GM10847 (cell line): Measurements from ENCODE around the gene TNS1.

Experiments
- POLR2A ChIP-seq: IDR thresholded peaks from 2 replicates; pipeline ENCODE4 v1.6.1; 2011; ENCODE audit not compliant: insufficient read length; ENCODE audit errors: extremely low read depth

TNS1 gene

GRCh38 chr2:217803653-217803960 lies 199.2 kb downstream of the TNS1 start:
- TF ChIP-seq POLR2A: no peak

GRCh38 chr2:217802876-217803652 lies 199.7 kb downstream of the TNS1 start:
- no peak for TF ChIP-seq POLR2A

GRCh38 chr2:217802266-217802665 lies 200.5 kb downstream of the TNS1 start:
- no peak for TF ChIP-seq POLR2A

- TF ChIP-seq POLR2A: no peak
Observed at GRCh38 chr2:217801711-217802110, 201.1 kb downstream of the TNS1 start.

GRCh38 chr2:217801115-217801531 lies 201.7 kb downstream of the TNS1 start:
- no peak for TF ChIP-seq POLR2A

- no peak for TF ChIP-seq POLR2A
Observed at GRCh38 chr2:217800433-217801114, 202.2 kb downstream of the TNS1 start.

GRCh38 chr2:217799563-217800432 lies 203.0 kb downstream of the TNS1 start:
- no peak for TF ChIP-seq POLR2A

GRCh38 chr2:217798743-217799562 lies 203.8 kb downstream of the TNS1 start:
- no peak for TF ChIP-seq POLR2A

GRCh38 chr2:217798191-217798590 lies 204.6 kb downstream of the TNS1 start:
- no peak for TF ChIP-seq POLR2A

GRCh38 chr2:217797661-217798069 lies 205.1 kb downstream of the TNS1 start:
- no peak for TF ChIP-seq POLR2A

- TF ChIP-seq POLR2A: no peak
Observed at GRCh38 chr2:217797165-217797564, 205.6 kb downstream of the TNS1 start.

GRCh38 chr2:217795706-217796465 lies 206.9 kb downstream of the TNS1 start:
- TF ChIP-seq POLR2A: no peak

GRCh38 chr2:217795067-217795466 lies 207.7 kb downstream of the TNS1 start:
- no peak for TF ChIP-seq POLR2A
